ENCODE measurements around the gene HAL.

HAL gene

GRCh38 chr12:95996034-95996658 lies at the start of gene HAL:
HAL (minus strand) TSS chr12:95996344; CDS start chr12:95995910, 434 bp downstream.
- DNase-seq (ENCODE audit: low read depth) = no peak
- H3K4me3 ChIP-seq (ENCODE audit: low read depth, low read length) = no peak within 1 kb of the TSS
- TF ChIP-seq CTCF (IDR thresholded peaks at IDR 0.05; ENCODE audit: insufficient read depth, low read depth, low read length, missing control alignments) = no peak

GRCh38 chr12:96045566-96045965 lies 49.4 kb upstream of the HAL start:
- no peak for TF ChIP-seq CTCF (IDR thresholded peaks at IDR 0.05; ENCODE audit: insufficient read depth, low read depth, low read length, missing control alignments)
- H3K4me3 ChIP-seq (ENCODE audit: low read depth, low read length) = no peak overlapping the region
- DNase-seq (ENCODE audit: low read depth) = peak; percentile 22

- TF ChIP-seq CTCF (IDR thresholded peaks at IDR 0.05; ENCODE audit: insufficient read depth, low read depth, low read length, missing control alignments) = no peak
- DNase-seq (ENCODE audit: low read depth) = no peak
- no peak overlapping the region for H3K4me3 ChIP-seq (ENCODE audit: low read depth, low read length)
Measured at GRCh38 chr12:96044943-96045290, 48.8 kb upstream of the HAL start.

GRCh38 chr12:96044017-96044942 lies 48.1 kb upstream of the HAL start:
- DNase-seq (ENCODE audit: low read depth) = no peak
- H3K4me3 ChIP-seq (ENCODE audit: low read depth, low read length) = no peak overlapping the region
- TF ChIP-seq CTCF (IDR thresholded peaks at IDR 0.05; ENCODE audit: insufficient read depth, low read depth, low read length, missing control alignments) = no peak

- no peak overlapping the region for H3K4me3 ChIP-seq (ENCODE audit: low read depth, low read length)
- DNase-seq (ENCODE audit: low read depth) = no peak
- no peak for TF ChIP-seq CTCF (IDR thresholded peaks at IDR 0.05; ENCODE audit: insufficient read depth, low read depth, low read length, missing control alignments)
Measured at GRCh38 chr12:96041181-96041580, 45.0 kb upstream of the HAL start.

- TF ChIP-seq CTCF (IDR thresholded peaks at IDR 0.05; ENCODE audit: insufficient read depth, low read depth, low read length, missing control alignments) = no peak
- H3K4me3 ChIP-seq (ENCODE audit: low read depth, low read length) = no peak overlapping the region
- DNase-seq (ENCODE audit: low read depth) = no peak
Measured at GRCh38 chr12:96040305-96041133, 44.4 kb upstream of the HAL start.
